Measurements from ENCODE around the gene GRIP1. TPM values are rescaled to one million over a fixed set of nuclear protein-coding genes. Genes with fewer than 3 reads are reported as not detected.

The GRIP1 gene
- total RNA-seq, 1 experiment from 2014 or later: 3.8 TPM

DNA sequence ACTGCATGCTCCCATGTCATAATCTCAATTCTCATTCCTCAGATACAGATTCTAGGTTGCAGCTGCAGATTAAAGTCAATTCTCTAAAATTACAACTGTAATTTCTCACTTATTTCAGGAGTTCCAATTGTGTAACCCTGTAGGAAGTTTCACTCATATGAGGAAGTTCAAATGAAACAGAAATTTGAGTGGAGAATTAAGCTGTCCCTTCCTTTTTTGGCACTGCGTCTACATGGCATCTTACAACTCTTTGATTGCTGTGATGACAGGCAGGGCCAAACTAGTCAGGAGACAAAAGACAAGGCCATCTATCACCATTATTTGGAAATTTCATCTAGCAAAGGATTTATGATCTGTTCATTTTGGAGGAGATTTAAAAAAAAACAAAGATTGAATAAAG lies 13.3 kb upstream of the GRIP1 start:
- no peak for DNase-seq (ENCODE audit: low read depth)

DNA sequence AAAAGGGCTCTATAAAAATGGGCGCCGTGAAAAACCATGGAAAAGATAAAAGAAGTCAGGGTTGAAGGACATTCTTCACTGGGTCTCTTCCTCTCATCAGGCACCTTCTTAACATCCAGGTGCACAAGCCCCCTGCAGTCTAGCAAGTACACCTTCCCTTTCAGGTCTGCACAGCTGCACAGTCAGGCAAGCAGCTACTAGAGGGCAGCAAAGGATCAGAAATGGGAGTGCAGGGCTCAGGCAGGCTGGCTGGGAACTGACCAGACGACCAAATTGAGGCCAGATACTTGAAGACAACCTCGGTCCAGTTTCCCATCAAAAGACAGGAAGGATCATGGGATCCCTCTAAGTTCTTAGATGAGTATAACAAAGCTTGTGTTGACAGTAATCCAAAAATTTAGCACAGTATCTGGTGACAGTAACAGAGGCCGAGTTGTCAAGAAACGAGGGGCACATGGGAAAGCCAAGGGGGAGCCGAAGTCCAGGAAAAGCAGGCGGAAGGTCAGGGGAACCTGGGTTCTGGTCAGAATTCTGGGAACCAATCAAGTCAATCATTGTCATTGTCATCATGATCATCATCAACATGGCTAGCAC lies 10.1 kb upstream of the GRIP1 start:
- DNase-seq (ENCODE audit: low read depth): peak; percentile 57

DNA sequence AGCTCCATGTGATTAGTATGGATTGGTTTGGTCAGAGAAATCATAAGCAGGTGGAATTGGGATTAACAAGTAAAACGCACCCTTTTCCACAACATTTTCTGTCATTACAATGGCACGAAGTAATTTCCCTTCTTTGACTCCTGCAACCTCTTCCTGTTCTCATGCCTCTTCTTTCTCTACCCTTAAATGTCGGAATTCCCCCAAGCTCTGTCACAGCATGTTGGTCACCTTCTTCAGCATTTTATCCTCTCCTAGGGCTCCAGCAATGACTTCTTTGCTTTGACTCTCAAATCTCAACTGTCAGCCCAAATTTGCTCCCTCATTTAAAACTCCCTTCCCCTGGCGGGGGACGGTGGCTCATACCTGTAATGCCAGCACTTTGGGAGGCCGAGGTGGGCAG lies 5.3 kb upstream of the GRIP1 start:
- DNase-seq (ENCODE audit: low read depth): no peak

DNA sequence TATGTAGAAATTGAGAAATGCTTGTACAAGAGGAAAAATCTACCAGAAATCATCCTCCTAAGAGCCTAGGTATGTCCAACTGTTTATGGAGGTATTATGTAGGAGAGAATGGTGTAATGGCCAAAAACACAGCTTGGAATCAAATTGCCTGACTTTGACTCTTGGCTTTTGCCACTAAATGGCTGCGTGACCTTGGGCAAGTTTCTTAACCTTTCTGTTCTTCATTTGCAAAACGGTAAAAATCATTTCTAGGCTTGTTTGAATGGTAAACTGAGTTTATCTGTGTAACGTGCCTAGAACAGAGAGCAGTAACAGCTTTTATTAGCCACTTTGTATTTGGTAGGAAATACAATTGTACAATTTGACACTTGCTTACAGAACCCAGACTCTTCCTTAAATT lies 4.9 kb upstream of the GRIP1 start:
- no peak for DNase-seq (ENCODE audit: low read depth)

DNA sequence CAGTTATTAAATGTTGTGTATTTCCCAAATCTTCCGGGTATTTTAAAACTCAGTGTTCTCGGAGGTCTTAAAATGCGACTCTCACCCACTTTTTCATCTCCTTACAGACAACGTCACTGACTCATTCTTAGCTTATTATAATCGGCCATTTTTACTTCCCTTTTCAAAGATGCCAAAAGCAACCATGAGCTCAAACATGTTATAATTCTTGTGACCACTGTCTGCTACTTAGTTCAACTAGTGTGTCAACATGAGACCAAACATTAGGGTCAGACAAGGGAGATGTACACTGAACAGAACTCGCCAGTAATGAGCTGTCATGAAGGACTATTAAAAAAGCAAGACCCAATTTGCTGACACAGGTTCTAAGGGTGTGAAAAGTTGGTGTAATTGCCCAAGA lies 4.2 kb upstream of the GRIP1 start:
- no peak for DNase-seq (ENCODE audit: low read depth)

DNA sequence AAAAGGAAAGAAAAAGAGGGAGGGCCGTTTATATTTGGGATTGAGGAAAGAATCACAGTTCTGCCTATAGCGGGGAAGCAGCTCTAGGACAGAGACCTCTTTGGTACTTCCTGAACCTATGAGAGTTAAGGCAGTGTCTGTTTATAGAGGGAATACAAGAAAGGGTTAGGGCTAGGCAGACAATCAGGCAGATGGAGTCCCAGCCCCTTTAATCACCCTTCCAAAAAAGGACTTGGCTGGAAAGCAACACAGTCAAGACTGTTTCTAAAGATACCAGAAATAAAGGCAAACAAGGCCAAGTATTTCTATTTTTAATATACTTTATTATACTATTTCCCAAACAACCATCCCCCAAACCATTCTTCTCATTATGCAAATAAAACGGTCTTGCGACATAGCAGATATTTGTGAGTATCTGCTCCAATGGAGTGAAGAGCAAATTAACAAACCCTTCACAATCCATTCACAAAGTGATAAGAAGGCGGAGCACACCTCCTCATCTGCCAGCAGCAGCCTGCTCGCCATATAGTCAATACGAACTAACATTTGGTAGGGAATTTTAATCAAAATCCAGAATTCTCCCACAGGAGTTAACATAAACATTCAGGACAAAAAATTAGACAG lies 697 bp upstream of the GRIP1 start:
- no peak for DNase-seq (ENCODE audit: low read depth)

DNA sequence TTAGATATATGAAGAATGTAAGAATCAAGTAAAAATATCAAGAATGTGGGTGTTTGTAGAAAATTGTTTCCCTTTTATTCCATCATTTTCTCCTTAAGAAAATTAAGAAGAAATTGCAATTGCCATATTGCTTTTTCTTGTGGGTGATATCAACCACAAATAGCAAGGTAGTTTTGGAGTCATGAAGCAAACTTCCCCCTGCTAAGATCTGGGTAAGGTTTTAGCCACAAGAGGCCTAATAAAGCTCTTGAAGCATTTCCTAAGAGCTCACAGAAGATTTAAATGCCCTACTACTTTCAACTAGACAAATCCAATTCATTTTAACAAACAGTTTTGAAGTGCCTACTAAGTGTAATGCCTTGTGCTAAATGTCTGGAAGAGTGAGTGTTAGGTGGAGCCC lies 2.6 kb downstream of the GRIP1 start:
- DNase-seq (ENCODE audit: low read depth): no peak

DNA sequence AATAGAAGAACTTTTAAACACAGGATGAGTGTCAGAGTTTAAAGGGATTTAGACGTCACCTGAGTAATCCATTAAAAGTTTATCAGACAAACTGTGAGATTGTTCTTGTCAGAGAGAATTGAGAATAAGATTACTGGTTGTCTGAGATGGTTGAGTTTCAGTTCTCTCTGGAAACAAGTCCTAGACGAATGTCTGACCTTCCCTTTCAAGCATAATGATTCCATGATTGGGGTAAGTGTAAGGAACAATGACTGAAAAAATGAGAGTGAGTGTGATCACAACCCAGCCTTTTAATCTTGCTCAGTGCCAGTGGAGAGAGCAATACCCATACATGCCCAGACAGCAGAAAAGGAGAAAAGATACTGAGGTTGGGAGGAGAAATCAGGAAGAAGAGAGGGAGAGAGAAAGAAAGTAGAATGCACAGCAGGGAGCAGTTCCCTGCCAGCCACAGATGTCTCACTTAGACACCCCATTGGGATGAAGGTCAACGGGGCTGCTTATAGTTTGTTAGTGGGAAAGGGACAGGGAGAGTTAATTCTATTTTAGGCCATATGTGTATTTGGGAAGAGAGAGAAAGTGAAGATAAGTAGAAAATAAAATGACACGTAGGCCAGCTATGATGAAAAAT lies 4.3 kb downstream of the GRIP1 start:
- no peak for DNase-seq (ENCODE audit: low read depth)

DNA sequence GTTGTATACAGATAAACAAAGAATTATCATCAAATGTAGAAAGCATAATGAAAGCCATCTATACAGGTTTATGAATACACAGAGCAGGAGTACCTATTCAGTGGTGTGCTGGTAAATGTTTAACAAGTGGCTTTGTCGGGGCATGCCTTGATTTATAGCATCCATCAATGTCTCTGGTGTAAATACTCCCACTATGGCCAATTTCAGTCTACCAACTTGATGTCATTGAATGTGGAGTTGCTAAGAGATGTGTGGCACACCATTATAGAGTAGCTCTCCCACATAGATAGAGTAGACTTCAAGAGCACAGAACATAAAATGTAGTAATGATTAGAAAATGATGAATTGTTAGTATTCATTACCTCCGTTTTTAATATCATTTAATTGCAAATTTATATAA lies 9.3 kb downstream of the GRIP1 start:
- DNase-seq (ENCODE audit: low read depth): no peak

DNA sequence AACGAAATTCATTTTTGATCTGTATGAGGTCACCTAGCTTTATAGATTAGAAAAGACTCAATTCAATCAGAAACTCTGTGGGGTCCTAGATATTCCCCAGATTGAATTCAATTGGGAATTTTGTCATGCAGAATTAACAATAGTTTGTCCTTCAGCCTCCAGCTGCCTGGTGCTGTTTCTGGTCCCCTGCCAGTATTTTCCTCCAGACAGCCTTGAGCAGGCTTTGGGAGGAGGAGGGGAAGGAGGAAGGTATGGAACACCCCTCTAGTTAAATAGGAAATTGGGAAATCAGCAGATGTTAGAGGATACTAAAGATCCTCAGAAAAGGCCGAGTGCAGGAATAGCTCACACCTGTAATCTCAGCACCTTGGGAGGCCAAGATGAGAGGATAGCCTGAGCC lies 10.6 kb downstream of the GRIP1 start:
- no peak for DNase-seq (ENCODE audit: low read depth)

DNA sequence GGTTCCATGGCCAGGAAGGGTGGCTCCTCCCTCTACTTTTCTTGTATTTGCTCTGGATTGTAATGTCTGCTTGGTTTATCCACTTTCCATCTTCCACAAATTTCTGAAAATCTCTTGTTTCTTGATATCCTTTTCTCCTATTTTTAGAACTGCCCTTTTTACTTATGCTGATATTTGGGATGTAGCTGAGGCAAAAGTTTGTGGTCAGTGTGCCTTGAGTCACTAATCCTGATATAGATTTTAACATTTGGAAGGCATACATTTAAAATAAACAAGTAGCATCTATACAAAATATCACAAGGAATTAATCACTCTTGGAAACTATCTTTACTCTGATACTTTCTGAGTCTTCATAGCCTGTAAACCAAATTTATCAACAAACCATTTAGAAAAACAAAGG lies 11.0 kb downstream of the GRIP1 start:
- no peak for DNase-seq (ENCODE audit: low read depth)

DNA sequence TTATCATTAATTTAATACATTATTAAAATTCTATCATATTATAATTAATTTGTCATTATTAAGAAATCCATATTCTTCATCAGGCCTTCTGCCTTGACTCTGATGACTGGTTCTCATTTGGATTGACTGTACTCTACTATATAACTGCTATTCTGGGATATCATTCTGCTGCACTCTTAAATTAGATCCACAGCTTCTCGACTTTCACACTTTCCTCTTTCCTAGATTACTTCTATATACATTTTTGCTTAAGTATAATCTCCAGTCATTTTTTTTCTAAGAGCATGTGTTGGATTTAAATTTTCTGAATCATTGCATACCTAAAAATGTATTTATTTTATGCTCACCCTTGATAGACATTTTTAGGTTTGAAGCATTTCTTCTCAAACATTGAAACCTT lies 12.4 kb downstream of the GRIP1 start:
- DNase-seq (ENCODE audit: low read depth): no peak

DNA sequence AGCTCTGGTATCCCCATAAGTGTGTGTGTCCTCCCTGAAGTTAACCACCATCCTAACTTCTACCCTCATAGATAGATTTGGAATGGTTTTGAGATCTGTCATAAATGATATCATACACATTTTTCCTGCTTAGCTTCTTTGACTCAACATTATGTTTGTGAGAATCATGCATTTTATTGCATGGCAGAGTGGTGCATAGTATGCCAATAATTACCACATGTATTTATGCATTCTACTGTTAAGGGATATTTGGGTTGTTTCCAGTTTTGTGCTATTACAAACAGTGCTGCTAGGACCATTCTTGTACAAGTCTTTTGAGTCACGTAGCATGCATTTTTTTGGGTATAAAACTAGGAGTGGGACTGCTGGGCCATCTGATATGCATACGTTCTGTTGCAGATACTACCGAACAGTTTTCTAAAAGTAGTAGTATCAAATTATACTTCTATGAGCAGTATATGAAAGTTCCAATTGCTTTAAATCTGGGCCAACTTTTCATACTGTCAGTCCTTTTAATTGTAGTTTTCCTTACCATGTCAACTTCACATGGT lies 13.4 kb downstream of the GRIP1 start:
- no peak for DNase-seq (ENCODE audit: low read depth)

DNA sequence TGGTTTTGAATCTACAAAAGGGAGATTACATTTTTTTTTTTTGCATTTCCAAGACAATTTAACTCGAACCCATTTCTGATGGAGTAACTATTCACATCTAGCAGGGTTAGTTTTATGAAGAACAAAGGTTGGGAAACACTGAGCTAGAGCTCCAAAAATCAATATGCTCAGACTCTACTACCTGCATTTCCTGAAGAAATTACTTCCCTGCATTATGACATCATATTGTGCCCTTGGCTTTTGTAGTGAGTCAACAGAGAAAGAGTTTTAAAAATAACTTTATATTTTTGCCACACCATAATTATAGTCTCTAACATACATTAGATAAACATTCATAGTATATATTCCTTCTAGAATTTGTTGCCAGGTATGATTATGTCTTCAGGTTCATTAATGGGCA lies 14.8 kb downstream of the GRIP1 start:
- no peak for DNase-seq (ENCODE audit: low read depth)

DNA sequence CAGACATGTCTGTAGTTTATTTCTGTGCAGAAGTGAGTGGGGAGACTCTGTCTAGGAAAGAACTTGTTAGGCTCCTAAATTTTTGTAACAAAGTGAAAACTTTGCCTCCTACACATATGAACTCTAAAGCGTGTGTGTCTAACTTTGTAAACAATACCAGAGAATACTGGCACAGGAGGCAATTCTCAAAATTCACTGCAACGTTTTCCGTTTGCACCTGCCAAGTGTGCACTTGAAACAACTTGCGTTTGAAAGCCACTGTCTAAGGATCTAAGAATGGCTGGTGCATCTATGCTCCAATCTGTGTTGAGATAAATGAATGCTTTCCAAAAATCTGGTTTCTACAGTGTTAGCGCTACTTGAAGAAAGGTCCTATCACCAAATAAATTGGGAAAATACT lies 15.3 kb downstream of the GRIP1 start:
- DNase-seq (ENCODE audit: low read depth): no peak

DNA sequence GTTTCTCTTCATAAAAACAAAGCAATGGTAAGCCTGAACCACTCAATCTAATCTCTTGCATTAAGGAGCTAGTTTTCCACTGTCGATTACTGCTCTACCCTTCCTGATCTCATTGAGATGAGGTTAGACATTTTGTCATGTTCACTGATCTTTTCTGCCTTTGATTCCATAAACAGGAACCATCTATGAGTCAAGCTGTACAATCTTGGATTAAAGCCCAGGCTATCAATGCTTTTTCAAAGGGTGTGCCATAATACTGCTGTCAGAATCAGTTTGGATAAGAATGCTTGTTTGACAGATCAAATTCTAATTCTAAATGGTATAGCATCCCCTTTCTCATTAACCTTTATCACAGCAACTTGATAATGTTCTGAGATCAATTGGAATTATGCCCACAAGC lies 16.1 kb downstream of the GRIP1 start:
- DNase-seq (ENCODE audit: low read depth): peak; percentile 49

DNA sequence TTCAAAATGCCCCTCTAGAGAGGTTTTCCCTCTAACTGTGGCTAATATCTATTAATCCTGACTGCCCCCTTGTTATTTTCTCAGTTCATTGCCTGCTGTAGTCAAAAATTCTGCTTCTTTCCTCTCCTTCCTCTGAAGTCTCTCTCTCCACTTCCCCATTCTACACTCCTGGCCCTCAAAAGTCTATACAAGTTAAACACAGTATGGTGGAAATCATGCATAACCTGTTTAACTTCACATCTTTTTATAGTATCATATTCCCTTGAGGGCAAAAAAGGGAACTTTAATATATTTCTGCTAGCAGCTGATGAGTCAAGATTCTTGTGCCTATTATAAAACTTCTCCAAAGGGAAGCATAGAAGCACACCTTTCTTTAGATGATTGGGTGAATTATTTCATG lies 16.7 kb downstream of the GRIP1 start:
- DNase-seq (ENCODE audit: low read depth): no peak

DNA sequence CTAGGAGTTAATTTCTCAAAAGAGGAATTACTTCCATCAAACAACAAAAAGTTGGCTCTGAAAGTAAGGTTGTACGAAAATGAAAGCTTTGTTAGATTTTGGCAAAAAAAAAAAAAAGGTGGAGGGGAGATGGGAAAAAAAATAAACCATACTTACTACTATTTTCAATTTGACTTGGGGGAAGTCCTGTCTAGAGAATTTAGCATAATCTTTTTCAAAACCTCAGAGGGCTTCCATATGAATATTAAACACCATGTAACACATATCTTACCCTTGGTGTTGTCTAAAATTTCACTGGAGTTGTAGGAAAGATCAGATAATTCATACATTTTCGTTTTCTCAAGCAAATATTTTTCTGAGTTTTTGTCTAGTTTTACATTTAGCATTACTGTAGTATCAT lies 17.5 kb downstream of the GRIP1 start:
- DNase-seq (ENCODE audit: low read depth): no peak

DNA sequence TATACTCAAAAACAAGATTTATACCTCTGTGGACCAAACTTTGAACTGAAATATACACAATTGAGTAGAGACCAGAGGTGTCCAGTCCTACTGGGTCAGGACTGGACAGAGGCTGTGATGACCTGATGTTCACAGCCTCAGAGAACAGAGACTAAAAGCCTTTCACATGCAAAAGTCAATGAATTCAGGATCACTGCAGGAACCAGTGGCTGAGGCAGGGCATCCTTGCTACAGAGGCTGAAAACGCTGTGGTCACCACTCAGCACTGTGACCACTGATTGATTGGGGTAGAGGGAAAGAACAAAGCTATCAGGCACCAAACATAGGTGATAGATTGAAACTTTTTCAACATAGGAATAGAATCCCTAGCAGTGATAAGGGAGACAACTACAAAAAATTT lies 25.1 kb downstream of the GRIP1 start:
- DNase-seq (ENCODE audit: low read depth): no peak

DNA sequence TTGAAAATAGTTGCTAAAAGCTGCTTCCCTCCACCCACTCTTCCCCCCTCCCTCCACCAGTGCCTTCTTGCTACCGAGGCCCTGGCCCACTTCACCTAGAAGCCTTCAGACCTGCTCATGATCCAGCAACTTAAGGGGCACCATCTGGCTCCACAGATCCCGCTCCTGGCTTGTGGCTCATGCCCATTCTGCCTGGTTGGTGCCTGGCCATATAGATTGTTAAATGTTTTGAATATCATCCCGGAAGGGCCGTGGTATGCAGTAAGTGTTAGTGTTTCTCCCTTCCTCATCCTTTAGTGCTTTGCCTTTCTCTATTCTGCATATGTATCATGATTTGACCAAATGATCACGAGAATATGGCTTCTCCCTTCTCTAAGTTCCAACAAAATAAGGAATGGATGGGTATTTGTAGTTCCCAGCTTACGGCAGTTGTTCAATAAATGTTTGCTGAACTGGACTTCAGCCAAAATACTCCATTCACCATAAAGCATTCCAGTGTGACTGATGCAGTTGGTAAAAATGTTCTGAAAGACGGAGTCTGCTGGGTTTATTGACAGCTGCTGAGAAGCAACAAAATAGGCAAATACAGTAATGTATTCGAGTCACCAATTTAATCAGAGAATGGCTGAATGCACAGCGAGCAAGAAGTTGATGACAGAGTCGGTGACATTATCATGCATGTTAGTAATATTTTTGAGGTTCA lies 30.7 kb downstream of the GRIP1 start:
- DNase-seq (ENCODE audit: low read depth): peak; percentile 28

DNA sequence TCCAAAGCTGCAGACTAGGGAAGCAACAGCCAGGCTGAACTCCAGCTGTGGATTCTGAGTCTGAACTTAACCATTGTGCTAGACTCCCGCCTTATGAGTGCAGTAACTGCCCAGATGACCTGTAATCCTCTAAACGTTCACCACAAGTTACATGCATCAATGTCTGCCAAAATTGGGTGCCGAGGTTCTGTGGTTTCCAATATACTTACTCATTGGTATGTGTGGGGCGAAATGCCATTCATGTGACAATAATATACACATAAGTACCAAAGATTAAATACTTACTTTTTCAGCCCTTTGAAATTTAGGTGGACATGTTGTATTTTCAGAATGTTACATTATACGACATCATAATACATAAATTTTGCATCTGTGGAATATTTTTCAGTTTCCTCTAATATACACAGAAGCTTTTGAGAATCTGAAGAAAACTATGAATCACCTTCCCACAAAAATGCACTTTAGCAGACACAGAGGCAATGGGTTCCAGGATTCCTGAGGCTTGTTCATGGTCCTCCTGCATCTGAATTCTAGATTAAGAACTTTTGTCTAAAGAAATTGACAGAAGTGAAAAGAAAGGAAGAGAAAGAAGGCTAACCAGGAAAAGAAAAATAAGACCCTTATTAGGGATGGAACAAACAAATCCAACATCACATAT lies 31.7 kb downstream of the GRIP1 start:
- peak; percentile 95 for DNase-seq (ENCODE audit: low read depth)

DNA sequence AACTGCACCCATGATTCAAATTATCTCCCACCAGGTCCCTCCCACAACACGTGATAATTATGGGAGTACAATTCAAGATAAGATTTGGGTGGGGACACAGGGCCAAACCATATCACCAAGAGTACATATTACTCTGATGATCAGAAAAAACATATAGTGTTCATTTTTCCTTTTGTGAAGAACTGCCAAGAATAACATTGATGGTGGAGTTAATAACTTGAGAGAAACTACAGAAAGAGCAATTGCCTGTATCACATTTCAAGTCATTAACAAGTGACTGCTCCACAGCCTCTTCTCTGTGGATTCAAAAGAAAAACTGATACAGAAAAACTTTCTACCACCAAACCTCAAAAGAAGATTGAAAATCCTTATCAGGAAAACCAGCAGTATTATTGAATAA lies 34.7 kb downstream of the GRIP1 start:
- DNase-seq (ENCODE audit: low read depth): no peak
